ENCODE measurements around the gene ZNF625.

- TF ChIP-seq CTCF (IDR thresholded peaks at IDR 0.05; ENCODE audit: insufficient read depth, low read length, poor library complexity, severe bottlenecking) (no peak), EZH2phosphoT487 (conservative IDR thresholded peaks at IDR 0.05; ENCODE audit: low read length) (no peak)
Measured at GRCh38 chr19:12156223-12157058, at the start of gene ZNF625.

All from SU-DHL-6 (cell line).